ENCODE results near the gene CGB1. TPM values are rescaled to one million over a fixed set of nuclear protein-coding genes. Genes with fewer than 3 reads are reported as not detected.
"Not testable (repeated sequence)": the region's sequence is repeated elsewhere in the genome, so short reads cannot be mapped to it uniquely, and the experiment has no call there.

CGB1 gene
- total RNA-seq, 1 experiment from 2014 or later = not detected

DNA sequence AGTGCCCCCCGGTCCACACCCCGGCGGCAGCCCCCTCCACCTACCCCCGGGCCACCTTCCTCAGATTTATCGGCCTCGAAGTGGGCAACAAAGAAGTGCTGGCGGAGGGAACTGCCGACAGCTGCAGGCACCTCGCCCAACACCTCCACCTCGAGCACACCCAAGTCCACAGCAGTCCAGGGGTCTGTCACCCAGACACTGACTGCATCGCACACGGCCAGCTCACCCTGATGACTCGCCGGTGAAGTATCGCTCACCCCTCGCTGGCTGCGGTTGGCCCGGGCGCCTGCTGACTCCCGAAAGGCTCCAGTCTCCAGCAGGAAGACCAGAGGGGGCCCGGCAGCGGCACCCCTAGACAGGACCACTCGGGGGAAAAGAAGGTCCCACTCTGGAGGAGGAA is 11.1 kb downstream of the CGB1 start:
- not testable (repeated sequence) for H3K4me1 ChIP-seq (ENCODE audit: insufficient read depth, low read length); H4K5ac ChIP-seq (ENCODE audit: insufficient read length, low read depth, low read length); H3T11ph ChIP-seq (ENCODE audit: low read length); H2BK120ac ChIP-seq (ENCODE audit: low read depth, low read length, poor library complexity, severe bottlenecking); H3K79me2 ChIP-seq (ENCODE audit: insufficient read depth, low read length); H3K4me1 Mint-ChIP-seq; H4K91ac ChIP-seq (ENCODE audit: insufficient read length, low read depth, low read length); DNase-seq; H2AK5ac ChIP-seq (ENCODE audit: insufficient read length, low read length); H3K9me3 Mint-ChIP-seq; H4K8ac ChIP-seq (replicated peaks; ENCODE audit: insufficient read length, low read depth, low read length); H3K9me3 ChIP-seq (ENCODE audit: control insufficient read depth, low read depth, low read length); H3K56ac ChIP-seq (ENCODE audit: insufficient read length, low read depth, low read length); H3K79me1 ChIP-seq (ENCODE audit: insufficient read depth, low read depth, low read length, poor library complexity, severe bottlenecking); H2BK5ac ChIP-seq (ENCODE audit: insufficient read length, low read length); H2BK15ac ChIP-seq (ENCODE audit: low read depth, low read length); H3K9ac ChIP-seq (ENCODE audit: extremely low read depth, insufficient read length, low read length); H3K27me3 ChIP-seq (ENCODE audit: insufficient read depth, low read length); H2BK12ac ChIP-seq (ENCODE audit: insufficient read length, low read depth, low read length); H3K23me2 ChIP-seq (ENCODE audit: insufficient read length, low read depth, low read length, poor library complexity, severe bottlenecking); H3K14ac ChIP-seq (ENCODE audit: insufficient read depth, low read length); H4K20me1 ChIP-seq (ENCODE audit: control insufficient read depth, insufficient read depth, insufficient read length); H3K4me2 ChIP-seq (ENCODE audit: insufficient read depth, insufficient read length, low read length); H2BK20ac ChIP-seq (ENCODE audit: low read depth, low read length, poor library complexity, severe bottlenecking); H3K18ac ChIP-seq (ENCODE audit: insufficient read length, low read depth, low read length); H3K4ac ChIP-seq (ENCODE audit: low read depth, low read length); H3K4me3 Mint-ChIP-seq; H3K27ac ChIP-seq (ENCODE audit: insufficient read length, low read depth, low read length); H3K27ac Mint-ChIP-seq; H3K23ac ChIP-seq (ENCODE audit: insufficient read length, low read depth, low read length); H2AFZ ChIP-seq (ENCODE audit: low read length); H3K36me3 Mint-ChIP-seq (ENCODE audit: insufficient read depth in 1 of 3, low read depth in 3 of 3)
- peaks cover 42% of the 10 kb centered on the region for H3K27me3 Mint-ChIP-seq (ENCODE audit: low read depth)
- no CpG with 5 or more reads among the region's 23 CpGs for WGBS (ENCODE audit: extremely low coverage, insufficient read length, low lambda C conversion rate)

DNA sequence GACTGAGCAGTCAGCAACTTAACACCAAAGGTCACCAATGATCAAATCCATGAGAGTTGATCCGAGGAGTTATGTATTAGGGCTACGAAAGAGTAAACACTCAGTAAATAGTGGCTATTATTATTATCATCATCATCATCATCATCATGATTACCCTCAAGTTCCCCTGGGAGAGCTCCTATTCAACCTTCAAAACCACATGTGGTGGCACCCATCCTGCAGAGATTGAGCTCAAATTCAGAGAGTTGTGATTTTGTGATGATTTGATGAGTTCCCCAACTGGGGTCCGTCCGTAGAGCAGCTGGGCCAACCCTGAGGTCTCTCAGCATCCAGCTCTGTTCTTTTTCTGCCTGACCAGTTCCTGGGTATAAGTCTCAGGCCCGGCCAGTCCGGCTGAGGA is 11.6 kb downstream of the CGB1 start:
- not testable (repeated sequence) for H3K18ac ChIP-seq (ENCODE audit: insufficient read length, low read depth, low read length); H3K27ac Mint-ChIP-seq; H3K4me1 ChIP-seq (ENCODE audit: insufficient read depth, low read length); H3K4me2 ChIP-seq (ENCODE audit: insufficient read depth, insufficient read length, low read length); H2AK5ac ChIP-seq (ENCODE audit: insufficient read length, low read length); H4K5ac ChIP-seq (ENCODE audit: insufficient read length, low read depth, low read length); H3K27ac ChIP-seq (ENCODE audit: insufficient read length, low read depth, low read length); H3K4ac ChIP-seq (ENCODE audit: low read depth, low read length); H3T11ph ChIP-seq (ENCODE audit: low read length); H3K4me3 Mint-ChIP-seq; H4K91ac ChIP-seq (ENCODE audit: insufficient read length, low read depth, low read length); H2BK5ac ChIP-seq (ENCODE audit: insufficient read length, low read length); H2BK12ac ChIP-seq (ENCODE audit: insufficient read length, low read depth, low read length); H2BK15ac ChIP-seq (ENCODE audit: low read depth, low read length); H2BK120ac ChIP-seq (ENCODE audit: low read depth, low read length, poor library complexity, severe bottlenecking); H2BK20ac ChIP-seq (ENCODE audit: low read depth, low read length, poor library complexity, severe bottlenecking); H3K9me3 ChIP-seq (ENCODE audit: control insufficient read depth, low read depth, low read length); H3K9me3 Mint-ChIP-seq; H3K27me3 ChIP-seq (ENCODE audit: insufficient read depth, low read length); DNase-seq; H3K79me2 ChIP-seq (ENCODE audit: insufficient read depth, low read length); H3K9ac ChIP-seq (ENCODE audit: extremely low read depth, insufficient read length, low read length); H3K79me1 ChIP-seq (ENCODE audit: insufficient read depth, low read depth, low read length, poor library complexity, severe bottlenecking); H3K23me2 ChIP-seq (ENCODE audit: insufficient read length, low read depth, low read length, poor library complexity, severe bottlenecking); H2AFZ ChIP-seq (ENCODE audit: low read length); H4K20me1 ChIP-seq (ENCODE audit: control insufficient read depth, insufficient read depth, insufficient read length); H3K23ac ChIP-seq (ENCODE audit: insufficient read length, low read depth, low read length); H3K36me3 Mint-ChIP-seq (ENCODE audit: insufficient read depth in 1 of 3, low read depth in 3 of 3); H3K14ac ChIP-seq (ENCODE audit: insufficient read depth, low read length); H3K56ac ChIP-seq (ENCODE audit: insufficient read length, low read depth, low read length); H4K8ac ChIP-seq (replicated peaks; ENCODE audit: insufficient read length, low read depth, low read length)
- Mint-ChIP-seq H3K4me1 (peaks cover 8 to 14% of the 10 kb centered on the region in 2 experiments), H3K27me3 (ENCODE audit: low read depth) (peaks cover 44% of the 10 kb centered on the region)
- WGBS (ENCODE audit: extremely low coverage, insufficient read length, low lambda C conversion rate) = no CpG with 5 or more reads among the region's 6 CpGs

All from H9 (cell line).